ENCODE measurements around the gene CALM3.
"Not testable (repeated sequence)": the region's sequence is repeated elsewhere in the genome, so short reads cannot be mapped to it uniquely, and the experiment has no call there.

CALM3 gene
- total RNA-seq, result 110 to 165 reads per million in 2 donors

DNA sequence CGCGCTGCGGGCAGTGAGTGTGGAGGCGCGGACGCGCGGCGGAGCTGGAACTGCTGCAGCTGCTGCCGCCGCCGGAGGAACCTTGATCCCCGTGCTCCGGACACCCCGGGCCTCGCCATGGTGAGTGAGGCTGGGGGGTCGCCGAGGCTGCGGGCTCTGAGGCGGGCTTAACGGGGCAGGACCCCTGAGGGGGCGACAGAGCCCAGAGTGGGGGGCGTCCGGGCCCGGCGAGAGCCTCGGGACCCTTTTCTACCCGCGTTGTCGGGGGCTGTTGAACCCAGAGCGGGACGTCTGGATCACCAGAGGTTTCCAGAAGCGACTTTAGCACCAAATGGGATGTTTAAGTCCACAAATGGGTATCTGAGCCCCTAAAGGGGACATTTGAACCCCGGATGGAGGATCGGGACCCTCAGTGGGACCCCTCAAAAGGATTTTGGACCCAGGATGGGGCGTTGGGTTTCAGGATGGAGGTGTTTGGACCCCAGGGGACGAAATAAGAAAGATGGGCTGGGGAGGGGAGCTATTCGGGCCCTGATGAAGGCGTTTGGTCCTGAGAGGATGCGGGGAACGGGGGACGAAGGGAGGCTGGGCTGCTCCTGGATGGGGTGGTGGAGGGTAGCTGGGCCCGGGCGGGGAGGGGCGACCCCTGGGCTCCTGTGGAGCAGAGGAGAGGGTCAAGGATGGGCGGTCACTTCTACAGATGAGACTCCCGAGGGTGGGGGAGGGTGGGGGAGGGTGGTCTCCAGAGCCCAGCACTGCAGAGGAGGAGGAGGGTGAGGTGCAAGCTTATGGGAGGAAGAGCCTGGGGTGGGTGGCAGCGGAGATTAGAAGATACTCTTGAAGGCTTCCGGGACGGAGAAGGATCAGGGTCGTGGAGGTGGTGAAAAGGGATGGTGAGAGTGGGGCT is at the start of gene CALM3:
TSS of gene CALM3 (plus strand) at position 13 of the 907 bp plus-strand sequence. CDS start at position 118, 105 bp downstream.
- peak in 1 of 5 experiments; percentile 38 for DNase-seq

DNA sequence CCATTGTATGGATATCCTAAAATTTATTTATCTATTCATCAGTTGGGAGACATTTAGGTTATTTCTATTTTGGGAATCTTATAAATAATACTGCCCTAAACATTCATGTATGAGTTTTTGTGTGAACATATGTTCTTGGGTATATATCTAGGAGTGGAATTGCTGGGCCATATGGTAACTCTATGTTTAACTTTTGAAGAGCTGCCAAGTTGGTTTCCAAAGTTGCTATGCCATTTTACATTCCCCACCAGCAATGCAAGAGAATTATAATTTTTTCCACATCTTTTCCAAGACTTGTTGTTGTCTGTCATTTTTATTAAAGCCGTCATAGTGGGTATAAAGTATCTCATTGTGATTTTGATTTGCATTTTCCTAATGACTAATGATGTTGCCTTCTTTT is 48.2 kb upstream of the CALM3 start:
- no peak for DNase-seq

DNA sequence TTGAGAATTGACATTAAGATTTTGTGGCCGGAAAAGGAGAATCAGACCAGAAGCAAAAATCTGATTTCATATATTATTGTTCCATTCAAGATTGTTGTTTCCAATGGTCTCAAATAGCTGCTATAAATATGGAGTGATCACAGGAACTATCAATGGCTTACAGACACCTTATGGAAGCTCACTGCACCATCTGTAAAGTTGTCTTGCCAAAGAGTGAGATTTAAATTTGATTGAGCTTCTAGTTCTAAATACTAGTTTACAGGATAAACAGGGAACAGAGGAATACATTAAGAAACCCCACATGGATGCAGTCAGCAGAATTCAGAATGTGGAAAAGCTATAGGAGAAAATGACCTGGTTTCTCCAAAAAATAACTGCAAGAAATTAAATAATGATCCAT is 47.0 kb upstream of the CALM3 start:
- no peak for DNase-seq

DNA sequence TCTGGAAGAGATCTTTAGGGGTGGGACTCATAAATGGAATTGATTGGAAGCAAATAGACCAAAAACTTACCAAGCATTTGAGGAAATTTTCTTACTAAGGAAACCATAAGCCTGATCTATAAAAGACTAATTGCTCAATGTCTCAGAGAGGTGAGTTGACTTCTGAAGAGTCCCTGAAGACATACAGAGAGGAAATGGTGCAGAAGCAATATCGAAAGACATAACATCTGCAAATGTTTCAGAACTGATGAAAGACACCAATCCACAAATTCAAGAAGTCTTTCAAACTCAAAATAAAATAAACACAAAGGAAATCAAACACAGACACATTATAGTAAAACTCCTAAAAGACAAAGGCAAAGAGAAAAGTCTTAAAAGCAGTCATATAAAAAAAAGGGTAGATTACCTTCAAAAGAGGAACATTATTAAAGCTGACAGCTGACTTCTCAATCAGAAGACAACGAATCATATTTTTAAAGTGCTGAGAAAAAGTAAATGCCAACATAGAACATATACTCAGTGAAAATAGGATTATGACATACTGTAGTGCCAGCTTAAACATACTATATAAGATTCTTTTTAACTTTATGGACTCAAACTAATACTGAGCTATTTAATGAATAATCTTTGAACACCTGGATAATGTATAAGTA is 45.4 kb upstream of the CALM3 start:
- DNase-seq, result no peak

DNA sequence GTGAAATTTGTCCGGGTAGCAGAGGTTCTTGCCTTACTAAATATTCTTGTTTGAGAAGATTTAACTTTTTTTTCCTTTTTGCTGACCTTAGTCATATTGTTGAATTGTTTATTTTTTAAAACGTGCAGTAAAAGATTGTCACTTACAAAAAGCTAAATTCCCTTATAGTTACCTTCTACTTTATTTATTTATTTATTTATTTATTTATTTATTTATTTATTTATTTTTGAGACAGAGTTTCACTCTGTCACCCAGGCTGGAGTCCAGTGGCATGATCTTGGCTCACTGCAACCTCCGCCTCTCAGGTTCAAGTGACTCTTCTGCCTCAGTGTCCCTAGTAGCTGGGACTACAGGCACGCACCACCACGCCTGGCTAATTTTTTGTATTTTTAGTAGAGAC is 44.7 kb upstream of the CALM3 start:
- not testable (repeated sequence) for DNase-seq

DNA sequence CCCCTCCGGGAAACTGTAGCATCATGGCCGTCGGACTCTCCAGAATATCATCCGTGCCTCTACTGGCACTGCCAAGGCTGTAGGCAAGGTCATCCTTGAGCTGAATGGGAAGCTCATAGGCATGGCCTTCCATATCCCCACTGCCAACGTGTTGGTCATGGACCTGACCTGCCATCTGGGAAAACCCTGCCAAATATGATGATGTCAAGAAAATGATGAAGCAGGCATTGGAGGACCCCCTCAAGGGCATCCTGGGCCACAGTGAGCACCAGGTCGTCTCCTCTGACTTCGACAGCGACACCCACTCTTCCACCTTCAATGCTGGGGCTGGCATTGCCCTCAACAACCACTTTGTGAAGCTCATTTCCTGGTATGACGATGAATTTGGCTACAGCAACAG is 41.9 kb upstream of the CALM3 start:
- no peak for DNase-seq

DNA sequence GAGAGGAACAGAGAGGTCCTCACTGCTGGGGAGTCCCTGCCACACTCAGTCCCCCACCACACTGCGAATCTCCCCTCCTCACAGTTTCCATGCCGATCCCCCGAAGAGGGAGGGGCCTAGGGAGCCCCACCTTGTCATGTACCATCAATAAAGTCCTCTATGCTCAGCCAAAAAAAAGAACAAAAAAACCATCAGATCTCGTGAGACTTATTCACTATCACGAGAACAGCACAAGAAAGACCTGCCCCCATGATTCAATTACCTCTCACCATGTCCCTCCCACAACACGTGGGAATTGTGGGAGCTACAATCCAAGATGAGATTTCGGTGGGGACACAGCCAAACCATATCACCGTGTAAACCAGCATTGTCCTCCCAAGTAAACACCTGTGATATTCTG is 41.5 kb upstream of the CALM3 start:
- DNase-seq, result not testable (repeated sequence)

DNA sequence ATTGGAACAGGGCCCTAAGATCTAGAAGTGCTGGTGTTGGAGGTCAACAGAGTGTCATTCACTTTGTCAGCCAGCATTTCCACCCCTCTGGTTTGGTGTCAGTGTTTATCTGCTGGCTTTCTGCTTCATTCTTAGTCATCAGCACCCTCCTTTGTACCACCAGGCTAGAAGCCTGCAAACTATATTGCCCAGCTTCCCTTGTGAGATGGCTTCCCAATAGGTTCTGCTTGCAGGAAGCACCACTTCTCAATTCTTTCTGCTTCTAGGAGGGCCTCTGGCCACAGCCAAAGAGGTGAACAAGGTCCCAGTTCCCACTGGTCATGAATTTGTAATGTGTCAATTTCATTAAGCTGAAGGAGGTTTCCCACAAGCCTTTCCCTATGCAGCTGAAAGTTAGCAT is 36.4 kb upstream of the CALM3 start:
- DNase-seq, result peak in 1 of 5 experiments; percentile 36

DNA sequence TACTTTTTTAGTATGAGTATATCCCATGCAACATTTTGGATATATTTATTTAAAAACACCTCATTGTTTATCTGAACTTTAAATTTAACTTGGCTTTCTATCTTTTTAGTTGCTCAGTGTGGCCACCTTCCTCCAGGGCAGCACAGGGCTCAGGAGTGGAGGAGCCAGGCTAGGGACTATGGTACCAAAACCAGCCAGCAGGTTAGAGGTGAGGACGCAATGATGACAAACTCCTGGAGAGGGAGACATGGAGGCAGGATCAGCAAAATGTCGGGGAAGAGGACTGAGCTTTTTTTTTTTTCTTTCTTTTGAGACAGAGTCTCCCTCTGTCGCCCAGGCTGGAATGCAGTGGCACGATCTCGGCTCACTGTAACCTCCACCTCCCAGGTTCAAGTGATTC is 29.6 kb upstream of the CALM3 start:
- DNase-seq, result peak in 1 of 5 experiments; percentile 15

DNA sequence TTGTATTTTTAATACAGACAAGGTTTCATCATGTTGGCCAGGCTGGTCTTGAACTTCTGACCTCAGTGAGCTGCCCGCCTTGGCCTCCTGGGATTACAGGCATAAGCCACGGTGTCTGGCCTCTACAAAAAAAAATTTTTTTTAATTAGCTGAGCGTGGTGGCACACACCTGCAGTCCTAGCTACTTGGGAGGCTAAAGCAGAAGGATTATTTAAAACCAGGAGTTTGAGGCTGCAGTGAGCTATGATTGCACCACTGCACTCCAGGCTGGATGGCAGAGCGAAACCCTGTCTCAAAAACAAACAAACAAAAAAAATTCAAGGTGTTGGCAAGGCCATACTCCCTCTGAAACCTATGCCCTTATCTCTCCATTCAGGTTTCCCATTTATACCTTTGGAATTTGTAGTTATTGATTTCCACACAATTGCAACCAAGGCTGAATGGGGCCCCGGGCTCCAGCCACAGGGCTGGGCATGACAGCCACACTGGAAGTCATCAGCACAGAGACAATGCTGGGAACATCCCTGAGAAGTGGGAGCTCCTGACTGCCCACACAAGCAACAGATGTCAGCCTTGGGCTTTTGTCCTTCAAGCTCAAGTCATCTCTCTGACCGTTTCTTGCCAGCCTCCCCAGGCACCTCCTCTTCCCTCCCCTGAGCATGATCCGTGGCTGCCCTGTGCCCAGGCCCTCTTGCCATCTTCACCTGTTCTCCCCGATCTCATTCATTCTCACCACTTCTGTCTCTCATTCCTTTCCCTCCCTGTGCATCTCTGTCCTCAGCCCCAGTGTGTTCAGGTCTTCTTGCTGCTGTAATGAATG is 27.2 kb upstream of the CALM3 start:
- DNase-seq, result no peak

DNA sequence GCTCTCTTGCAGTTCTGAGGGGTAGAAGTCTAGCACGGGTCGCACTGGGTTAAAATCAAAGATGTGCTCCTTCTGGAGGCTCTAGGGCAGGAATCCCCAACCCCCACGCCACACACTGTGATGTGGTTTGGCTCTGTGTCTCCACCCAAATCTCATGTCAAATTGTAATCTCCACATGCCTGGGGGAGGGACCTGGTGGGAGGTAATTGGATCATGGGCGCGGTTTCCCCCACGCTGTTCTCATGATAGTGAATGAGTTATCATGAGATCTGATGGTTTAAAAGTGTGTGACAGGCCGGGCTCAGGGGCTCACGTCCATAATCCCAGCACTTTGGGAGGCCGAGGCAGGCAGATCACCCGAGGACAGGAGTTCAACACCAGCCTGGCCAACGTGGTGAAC is 26.6 kb upstream of the CALM3 start:
- peak in 3 of 5 experiments; percentile 24 to 44 (median 41) for DNase-seq

DNA sequence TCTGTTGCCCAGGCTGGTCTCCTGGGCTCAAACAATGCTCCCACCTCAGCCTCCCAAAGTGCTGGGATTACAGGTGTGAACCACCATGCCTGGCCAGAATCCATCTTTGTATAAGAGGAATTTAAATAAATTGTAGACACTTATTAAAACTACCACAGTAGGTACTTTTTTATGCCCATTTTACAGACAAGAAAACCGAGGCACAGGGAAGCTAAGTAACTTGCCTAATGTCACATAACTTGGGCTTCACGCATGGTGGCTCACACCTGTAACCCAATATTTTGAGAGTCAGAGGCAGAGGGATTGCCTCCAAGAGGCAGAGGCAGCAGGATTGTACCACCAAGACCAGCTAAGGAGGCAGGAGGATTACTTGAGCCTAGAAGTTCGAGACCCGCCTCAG is 22.7 kb upstream of the CALM3 start:
- no peak for DNase-seq

DNA sequence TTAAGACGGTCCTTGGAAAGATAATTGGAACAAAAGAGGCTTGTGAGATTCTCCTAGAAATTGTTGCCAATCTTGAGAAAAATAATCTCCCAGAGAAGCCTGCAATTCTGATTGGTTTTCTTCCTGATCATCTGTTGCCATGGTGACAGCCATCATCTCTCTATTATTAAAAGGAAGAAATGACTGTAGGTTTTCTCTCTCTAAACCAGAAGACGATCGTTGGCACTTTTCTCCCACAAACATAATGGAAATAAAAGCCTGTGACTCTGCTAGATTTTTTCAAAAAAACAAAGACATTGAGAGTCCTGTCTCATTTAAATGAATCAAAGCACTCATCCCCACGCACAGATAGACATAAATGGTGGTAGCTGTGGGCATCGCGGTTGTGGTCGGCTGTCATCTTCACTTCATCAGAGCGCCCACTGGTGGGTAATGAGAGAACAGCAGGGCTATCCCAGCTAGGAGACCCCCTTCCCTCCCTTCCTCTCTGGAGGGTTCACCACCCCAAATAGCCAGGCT is 21.7 kb upstream of the CALM3 start:
- DNase-seq, result peak in 3 of 5 experiments; percentile 29 to 50 (median 37)

DNA sequence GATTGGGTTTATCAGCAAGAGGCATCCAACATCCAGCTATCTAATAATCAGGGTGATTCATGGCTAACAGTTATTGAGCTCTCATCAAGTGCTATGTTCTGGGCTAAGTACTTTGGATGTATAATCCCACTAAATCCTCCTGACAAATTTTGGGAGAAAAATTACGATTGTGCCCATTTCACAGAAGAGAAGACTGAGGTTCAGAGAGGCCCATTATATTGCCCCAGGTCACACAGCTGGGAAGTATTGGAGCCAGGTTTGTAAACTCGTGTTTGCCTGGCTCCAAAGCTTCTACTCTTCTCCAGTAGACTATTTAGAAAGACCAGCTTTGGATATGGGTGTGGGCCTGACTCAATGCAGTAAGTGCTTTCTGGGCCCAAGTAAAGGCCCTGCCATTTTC is 20.9 kb upstream of the CALM3 start:
- no peak for DNase-seq

DNA sequence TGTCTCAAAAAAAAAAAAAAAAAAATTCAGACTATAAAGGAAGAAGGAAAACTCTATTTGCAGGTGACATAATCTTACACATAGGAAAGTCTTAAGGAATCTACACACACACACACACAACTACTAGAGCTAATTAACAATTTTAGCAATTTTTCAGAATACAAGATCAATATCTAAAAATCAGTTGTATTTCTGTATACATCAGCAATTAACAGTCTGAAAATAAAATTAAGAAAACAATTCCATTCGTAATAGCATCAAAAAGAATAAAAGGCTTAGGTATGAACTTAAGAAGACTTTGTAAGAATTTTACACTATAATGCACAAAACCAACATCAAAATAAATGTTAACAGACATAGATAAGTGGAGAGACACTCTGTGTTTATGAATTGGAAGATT is 15.6 kb upstream of the CALM3 start:
- no peak for DNase-seq

DNA sequence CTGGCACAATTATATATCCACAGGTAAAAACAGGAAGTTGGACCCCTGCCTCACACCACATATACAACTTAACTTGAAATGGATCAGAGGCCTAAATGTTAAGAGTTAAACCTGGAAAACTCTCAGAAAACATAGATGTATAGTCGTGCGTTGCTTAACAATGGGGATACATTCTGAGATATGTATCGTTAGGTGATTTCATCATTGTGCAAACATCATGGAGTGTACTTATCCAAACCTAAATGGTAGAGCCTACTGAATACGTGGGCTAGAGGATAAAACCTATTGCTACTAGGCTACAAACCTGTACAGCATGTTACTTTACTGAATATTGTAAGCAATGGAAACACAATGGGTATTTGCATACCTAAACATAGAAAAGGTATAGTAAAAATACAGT is 14.8 kb upstream of the CALM3 start:
- no peak for DNase-seq

DNA sequence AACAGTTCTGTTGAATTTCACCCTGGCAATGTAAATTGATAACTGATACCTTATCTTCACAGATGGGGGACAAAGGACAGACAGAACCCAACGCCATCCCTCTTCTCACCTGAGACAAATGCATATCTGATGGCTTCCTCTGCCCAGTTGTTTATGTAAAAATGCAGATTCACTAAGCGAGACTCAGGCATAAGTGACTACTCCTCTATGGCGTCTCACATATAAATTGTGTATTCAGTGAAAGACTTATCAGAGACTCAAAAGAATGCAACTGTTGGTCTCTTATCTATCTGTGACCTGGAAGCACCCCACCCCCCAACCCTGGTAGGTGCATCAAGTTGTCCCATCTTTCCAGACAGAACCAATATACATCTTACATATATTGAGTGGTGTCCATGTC is 13.3 kb upstream of the CALM3 start:
- DNase-seq, result no peak

DNA sequence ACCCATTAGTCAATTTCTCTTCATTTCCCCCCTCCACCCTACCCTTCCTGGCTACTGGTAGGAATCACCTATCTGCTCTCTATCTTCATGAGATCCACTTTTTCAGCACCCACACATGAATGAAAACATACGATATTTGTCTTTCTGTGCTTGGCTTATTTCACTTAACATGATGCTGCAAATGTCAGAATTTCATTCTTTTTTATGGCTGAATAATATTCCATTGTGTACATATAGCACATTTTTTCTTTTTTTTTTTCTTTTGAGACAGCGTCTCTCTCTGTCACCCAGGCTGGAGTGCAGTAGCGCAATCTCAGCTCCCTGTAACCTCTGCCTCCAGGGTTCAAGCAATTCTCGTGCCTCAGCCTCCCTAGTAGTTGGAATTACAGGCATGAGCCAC is 9.9 kb upstream of the CALM3 start:
- DNase-seq, result no peak

DNA sequence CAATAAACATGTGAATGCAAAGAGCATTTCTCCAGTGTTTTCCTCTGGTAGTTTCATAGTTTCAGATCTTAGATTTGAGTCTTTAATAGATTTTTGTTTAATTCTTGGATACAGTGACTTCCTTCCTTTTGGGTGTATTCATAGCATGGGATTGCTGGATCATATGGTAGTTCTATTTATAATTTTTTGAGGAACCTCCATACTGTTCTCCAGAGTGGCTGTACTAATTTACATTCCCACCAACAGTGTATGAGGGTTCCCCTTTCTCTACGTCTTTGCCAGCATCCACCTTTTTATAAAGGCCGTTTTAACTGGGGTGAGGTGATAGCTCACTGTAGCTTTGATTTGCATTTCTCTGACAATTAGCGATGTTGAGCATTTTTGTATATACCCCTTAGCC is 9.3 kb upstream of the CALM3 start:
- no peak for DNase-seq

DNA sequence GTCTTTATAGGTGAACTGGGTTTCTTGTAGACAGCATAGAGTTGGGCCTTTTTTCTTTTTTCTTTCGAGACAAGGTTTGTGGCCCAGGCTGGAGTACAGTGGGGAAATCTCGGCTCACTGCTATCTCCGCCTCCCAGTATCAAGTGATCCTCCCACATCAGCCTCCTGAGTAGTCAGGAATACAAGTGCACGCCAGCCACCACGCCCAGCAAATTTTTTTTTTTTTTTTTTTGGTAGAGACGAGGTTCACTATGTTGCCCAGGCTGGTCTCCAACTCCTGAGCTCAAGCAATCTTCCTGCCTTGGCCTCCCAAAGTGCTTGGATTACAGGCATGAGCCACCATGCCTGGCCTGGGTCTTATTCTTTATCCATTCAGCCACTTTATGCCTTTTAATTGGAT is 5.1 kb upstream of the CALM3 start:
- no peak for DNase-seq

DNA sequence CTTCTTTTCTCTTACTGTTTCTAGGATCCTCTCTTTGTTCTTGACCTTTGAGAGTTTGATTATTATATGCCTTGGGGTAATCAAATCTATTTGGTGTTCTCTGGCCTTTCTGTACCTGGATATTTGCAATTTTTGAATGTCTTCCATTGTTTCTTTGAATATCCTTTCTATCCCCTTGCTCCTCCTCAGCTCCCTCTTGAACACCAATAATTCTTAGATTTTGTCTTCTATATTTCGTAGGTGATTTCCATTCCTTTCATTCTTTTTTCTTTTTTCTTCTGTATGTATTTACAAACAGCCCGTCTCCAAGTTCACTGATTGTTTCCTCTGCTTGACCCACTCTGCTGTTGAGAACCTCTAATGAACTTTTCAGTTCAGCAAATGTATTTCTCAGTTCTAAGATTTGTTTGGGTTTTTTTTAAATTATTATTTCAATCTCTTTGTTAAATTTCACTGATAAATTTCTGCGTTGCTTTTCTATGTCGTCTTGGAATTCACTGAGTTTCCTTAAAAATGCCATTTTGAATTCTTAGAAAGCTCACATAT is 2.7 kb upstream of the CALM3 start:
- DNase-seq, result no peak

DNA sequence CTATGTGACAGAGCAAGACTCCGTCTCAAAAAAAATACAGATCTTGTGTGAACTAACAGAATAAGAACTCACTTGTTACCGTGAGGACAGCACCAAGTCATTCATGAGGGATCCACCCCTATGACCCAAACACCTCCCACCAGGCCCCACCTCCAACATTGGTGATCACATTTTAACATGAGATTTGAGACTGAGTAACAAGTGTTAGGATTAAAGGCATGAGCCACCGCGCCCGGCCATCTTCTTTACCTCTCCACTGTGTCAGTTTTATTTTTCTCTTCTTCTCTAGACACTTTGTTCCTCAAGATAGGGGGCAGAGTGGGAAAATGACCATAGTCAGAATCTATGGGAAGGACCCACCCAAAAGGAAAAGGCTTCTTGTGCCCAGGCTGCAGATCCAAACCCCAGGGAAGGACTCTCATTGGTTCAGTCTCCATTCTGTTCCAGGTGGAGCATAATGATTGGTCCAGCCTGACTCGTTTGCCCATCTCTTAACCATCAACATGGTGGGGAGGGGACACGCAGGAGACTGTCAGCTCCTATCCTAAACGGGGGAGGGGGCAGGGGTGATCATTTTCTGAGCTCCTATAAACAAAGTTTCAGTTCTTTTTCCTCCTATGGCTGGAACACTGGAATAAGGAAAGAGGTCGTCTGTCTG is 1.3 kb upstream of the CALM3 start:
- peak in 1 of 5 experiments; percentile 40 for DNase-seq
